GM19467 (cell line): ENCODE measurements around the gene FOXF1.

Experiments used
- ATAC-seq: cut with Tn5 transposase; IDR thresholded peaks from one replicate; pipeline ENCODE4 v1.9.1; 2021; ENCODE audit warnings: mild to moderate bottlenecking, moderate library complexity; ENCODE audit not compliant: unreplicated experiment

The FOXF1 gene

DNA sequence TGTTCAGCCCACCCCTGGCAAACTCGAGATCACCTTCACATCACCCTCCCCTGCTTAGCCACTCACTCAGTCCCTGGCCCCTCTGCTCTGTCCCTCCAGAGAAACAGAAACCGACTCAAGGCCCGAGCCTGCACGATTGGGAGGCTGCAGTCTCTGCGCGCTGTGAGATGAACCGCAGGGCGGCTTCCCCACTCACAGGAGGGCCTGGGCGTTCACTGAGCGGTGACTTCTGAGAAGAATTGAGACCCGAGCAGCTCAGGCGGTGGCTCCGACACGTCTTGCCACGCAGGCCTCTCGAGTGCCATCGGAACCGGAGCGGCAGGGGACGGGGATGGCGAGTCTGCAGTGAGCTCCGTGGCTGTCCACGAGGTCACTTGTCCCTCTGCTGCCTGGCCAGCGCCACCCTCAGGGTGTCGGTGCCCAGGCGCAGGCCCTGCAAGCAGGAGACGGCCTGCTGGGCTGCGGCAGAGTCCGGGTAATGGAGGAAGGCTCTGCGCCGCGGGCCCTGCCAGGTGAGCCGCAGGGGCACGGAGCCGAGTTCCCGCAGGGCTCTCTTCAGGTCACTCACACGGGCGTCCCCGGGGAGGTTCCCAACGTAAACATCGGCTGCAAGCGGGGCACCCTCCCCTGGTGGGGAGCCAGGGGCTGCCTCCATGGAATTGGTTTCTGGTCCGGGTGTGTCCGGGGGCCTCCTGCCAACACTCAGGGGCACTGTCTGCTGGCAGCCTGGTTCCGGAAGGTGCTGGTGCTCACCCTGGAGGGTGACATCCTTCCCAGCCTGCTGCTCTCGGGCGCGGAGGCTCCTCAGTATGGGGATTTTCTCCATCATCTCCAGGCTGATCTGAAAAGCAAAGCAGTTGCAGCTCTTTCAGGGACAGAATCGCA is 21.6 kb downstream of the FOXF1 start:
- no peak for ATAC-seq

- no peak for ATAC-seq
Measured at GRCh38 chr16:86532526-86532815, 22.1 kb downstream of the FOXF1 start.

- no peak for ATAC-seq
Measured at GRCh38 chr16:86533076-86533475, 22.7 kb downstream of the FOXF1 start.

GRCh38 chr16:86533767-86534351 is 23.5 kb downstream of the FOXF1 start:
- no peak for ATAC-seq

DNA sequence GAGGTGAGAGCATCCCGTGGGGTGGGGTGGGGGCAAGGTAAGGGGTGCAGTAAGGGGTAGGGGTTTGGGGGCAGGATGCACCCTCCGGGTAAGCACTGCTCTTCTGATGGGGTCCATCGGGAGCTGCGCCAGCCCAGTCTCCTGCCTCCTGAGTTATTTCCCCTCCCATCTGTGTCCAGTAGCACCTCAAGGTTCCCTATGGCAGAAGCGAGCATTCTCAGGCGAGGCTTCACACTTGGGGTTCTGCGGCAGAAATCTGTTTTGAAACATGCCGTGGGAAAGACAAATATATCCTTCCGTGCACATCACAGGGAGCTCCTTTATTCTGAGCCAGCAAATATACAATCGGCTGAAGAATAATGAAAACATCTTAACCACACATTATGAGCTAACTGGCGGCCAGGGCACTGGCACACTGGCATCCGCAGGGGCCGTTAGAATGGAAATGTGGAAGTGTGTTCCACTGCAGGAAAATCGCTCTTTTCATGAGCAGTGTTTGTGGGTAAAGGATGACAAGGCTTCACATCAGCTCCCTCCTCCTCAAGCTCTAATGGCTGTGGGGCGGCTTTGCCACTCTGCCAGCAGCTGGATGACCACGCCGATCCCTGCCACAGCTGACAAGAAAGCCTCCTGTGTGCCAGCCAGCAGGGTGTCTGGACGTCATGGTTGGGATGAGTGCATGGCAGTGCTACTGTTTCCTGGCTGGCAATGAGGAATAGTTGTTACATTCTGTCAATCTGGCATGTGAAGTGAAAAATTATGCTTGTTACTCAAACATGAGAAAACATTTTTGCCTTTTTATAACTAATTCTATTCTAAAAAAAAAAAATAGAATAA is 24.7 kb downstream of the FOXF1 start:
- ATAC-seq, result no peak

- no peak for ATAC-seq
Measured at GRCh38 chr16:86536621-86537020, 26.3 kb downstream of the FOXF1 start.

- no peak for ATAC-seq
Measured at GRCh38 chr16:86537486-86537885, 27.2 kb downstream of the FOXF1 start.

GRCh38 chr16:86538196-86538780 is 28.0 kb downstream of the FOXF1 start:
- no peak for ATAC-seq

- no peak for ATAC-seq
Measured at GRCh38 chr16:86540894-86541293, 30.6 kb downstream of the FOXF1 start.

DNA sequence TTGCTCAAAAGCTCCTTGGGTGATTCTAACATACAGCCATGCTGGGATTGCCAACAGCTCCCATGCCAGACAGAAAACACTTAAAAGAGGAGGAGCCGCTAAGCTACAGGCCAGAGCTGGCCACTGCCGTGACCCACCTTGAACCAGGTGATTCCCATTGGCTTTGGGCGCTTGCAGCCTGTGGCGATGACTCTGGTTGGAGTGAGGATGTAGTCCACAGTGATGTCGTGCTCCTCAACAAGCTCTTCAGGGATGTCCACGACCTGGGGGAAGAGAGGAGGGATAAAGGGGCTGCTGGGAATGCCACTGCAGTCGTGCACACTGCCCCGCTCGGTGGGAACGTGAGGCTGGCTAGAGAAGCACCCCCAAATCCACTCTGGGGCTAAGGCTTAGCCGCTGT is 31.2 kb downstream of the FOXF1 start:
- no peak for ATAC-seq

GRCh38 chr16:86542756-86543750 is 32.7 kb downstream of the FOXF1 start:
- no peak for ATAC-seq

GRCh38 chr16:86545481-86545880 is 35.2 kb downstream of the FOXF1 start:
- ATAC-seq, result no peak

- no peak for ATAC-seq
Measured at GRCh38 chr16:86545954-86546637, 35.8 kb downstream of the FOXF1 start.

DNA sequence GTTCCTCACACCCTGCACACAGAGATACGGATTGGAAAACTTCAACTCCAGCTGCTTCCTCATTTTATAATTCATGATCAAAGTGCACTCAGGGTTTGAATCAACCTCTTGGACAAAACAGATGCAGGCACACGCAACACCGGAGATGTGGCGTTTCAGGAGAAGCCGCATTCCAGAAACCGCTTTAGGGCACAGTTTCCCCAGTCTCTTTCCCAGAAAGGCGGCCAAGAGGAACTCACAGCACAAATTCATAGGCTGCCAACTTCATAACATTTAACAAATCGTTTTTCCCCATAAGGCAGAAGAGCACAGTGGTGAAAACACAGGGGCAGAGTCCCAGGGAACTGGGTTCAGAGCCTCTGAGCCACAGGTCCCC is 36.3 kb downstream of the FOXF1 start:
- ATAC-seq, result no peak

DNA sequence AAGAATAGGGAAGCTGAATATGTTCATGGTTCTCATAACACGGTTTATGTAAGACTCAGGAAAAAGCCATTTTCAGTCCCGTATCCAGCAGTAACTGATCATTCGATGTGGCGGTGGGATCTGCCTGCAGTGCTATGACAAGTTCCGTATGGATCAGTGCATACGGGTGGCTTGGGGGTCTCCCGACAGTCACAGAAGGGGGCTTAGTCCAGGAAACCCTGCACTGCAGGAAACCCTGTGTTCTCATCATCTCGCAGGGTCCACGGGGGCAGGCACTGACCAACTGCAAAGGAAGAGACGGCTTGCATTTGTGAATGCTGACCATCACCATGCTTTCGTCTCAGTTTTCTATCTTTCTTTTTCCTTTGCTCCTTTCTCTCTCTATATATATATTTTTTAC is 37.0 kb downstream of the FOXF1 start:
- ATAC-seq, result no peak

DNA sequence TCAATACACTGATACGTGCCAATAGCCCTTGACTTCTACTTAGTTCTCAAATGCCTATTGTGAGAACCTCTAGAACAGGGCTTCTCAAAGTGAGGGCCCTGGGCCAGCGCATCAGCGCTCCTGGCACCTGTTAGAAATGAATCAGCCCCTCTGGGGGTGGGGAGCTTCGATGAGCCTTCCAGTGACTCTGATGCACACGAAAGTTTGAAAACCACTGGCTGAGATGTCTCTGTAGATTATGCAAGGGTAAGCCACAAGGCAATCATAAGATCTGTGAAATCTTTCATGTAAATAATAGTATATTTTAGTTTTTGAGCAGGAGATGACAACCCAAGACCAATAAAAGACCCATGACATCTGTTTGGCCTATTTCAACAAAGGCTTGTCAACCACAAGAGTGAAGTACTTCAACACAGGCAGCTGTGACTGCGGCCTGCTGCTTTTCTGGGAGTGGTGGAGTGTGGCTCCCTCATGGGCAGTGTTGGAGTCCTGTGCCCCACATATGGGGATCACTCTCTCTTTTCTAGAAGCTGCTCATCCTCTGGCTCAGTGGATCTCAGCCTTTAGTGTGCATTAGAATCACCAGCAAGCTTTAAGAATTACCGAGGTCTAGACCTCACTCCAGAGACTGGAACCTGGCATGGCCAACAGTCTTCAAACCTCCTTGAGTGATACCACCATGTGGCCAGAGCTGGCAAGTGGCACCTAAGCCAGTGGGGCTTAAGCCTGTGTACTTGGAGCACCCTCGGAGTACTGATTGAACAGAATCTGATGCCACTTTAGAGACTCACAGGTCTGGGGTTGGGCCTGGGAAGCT is 39.0 kb downstream of the FOXF1 start:
- ATAC-seq, result no peak

- ATAC-seq, result no peak
Measured at GRCh38 chr16:86549893-86550190, 39.5 kb downstream of the FOXF1 start.

GRCh38 chr16:86550281-86550680 is 40.0 kb downstream of the FOXF1 start:
- ATAC-seq, result no peak

DNA sequence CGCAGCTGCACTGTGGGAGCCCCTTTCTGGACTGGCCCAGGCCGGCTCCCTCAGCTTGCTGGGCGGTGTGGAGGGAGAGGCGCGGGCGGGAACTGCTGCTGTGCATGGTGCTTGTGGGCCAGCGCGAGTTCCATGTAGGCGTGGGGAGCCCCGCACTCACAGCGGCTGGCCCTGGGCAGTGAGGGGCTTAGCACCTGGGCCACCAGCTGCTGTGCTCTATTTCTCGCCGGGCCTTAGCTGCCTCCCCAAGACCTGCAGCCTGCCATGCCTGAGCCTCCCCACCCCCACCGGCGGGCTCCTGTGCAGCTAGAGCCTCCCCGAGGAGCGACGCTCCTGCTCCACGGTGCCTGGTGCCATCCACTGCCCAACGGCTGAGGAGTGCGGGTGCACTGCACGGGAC is 43.0 kb downstream of the FOXF1 start:
- ATAC-seq, result no peak
